ENCODE measurements around the gene OSGIN1.

Gene OSGIN1

DNA sequence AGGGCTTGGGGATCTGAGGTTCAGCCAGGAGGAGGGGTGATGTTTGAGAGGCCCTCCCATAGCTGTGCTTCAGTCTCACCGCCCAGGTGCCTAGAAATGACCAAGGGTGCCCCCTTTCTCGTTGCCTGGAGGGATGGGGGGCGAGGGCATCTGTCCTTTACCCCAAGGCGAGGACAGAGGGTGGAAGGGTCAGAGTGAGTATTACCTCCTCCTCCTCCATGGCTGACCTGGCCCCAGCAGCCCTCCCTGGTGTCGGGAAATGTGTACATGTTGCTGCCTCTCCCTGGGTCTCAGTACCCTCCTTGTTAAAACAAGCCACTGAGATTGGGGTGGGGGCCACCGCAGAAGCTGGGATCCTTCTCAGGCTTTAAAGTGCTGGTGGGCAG is 17.4 kb downstream of the OSGIN1 start:
- no peak for DNase-seq (ENCODE audit: low read depth, low spot score)

DNA sequence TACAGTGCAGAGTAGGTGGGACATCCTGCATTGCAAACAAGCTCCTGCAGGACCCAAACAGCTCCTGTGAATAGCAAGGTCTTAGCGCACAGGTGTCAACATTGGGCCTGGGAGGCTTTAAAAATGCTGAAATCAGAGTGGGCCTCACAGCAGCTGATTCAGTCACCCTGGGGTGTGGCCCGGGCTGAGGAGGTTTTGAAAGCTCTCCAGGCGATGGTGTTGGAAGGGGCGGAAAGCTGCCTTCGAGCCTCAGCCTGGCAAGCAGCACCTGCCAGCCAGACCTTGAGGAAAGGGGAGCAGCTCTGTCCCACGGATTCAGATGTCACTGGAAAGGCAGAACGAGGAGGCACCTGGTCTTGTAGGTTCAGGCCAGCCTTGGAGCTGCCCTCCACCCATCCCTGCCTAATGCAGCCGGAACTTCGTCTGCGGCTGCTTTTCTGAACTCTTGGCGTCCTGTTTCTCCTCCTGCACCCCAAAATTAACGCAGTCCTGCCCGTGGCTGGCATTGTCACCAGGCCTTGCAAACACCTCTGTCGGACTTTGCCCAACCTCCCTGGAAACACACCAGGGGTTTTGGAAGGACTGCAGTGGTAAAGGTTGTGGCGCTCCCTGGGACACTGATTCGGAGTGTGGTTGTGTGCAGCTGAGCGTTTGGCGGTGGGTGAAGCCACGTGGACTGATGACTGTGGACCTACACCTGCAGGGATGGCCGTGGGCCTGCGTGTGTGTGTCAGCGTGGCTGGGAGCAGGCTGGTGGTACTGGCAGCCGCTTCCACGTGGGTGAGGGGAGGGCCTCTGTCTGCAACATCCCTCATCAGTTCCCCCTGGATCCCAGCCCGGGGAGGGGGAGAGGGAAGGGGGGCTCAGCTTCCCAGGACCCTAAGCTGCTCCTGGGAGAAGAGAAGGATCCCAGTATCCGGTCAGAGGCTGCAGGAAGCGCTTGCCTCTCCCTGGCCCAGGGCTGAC is 18.4 kb downstream of the OSGIN1 start:
- DNase-seq (ENCODE audit: low read depth, low spot score), result no peak

GRCh38 chr16:83972256-83973008 is 19.4 kb downstream of the OSGIN1 start:
- DNase-seq (ENCODE audit: low read depth, low spot score), result no peak

- DNase-seq (ENCODE audit: low read depth, low spot score), result no peak
These were observed 20.0 kb downstream of the OSGIN1 start for GRCh38 chr16:83973077-83973476.

GRCh38 chr16:83973581-83974385 is 20.7 kb downstream of the OSGIN1 start:
- DNase-seq (ENCODE audit: low read depth, low spot score), result no peak

GRCh38 chr16:83974475-83974874 is 21.4 kb downstream of the OSGIN1 start:
- no peak for DNase-seq (ENCODE audit: low read depth, low spot score)

- DNase-seq (ENCODE audit: low read depth, low spot score), result no peak
These were observed 22.7 kb downstream of the OSGIN1 start for GRCh38 chr16:83975590-83976260.

- no peak for DNase-seq (ENCODE audit: low read depth, low spot score)
These were observed 24.2 kb downstream of the OSGIN1 start for GRCh38 chr16:83977056-83977815.

- DNase-seq (ENCODE audit: low read depth, low spot score), result no peak
These were observed 25.4 kb downstream of the OSGIN1 start for GRCh38 chr16:83978401-83978904.

DNA sequence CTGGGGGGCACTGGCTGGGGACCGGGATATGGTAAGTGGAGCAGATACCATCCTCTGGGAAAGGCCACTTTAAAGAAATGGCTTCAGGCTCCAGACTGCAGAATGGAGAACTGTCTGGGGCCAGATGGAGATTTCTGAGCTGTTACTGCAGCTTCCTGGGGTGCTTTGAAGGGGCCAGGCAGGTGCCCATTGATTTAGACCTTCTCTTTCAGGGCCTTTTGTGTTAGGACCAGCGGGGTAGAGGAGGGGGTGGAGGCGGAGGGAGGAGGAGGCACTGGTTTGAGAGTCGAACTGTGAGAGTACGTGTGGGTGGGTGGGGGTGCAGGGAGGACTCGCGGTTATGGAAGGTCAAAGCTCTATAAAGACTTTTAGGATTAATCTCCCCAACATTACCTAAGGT is 26.4 kb downstream of the OSGIN1 start:
- DNase-seq (ENCODE audit: low read depth, low spot score), result no peak

GRCh38 chr16:83980794-83981193 is 27.8 kb downstream of the OSGIN1 start:
- DNase-seq (ENCODE audit: low read depth, low spot score), result no peak

GRCh38 chr16:83981799-83982198 is 28.8 kb downstream of the OSGIN1 start:
- DNase-seq (ENCODE audit: low read depth, low spot score), result no peak

- no peak for DNase-seq (ENCODE audit: low read depth, low spot score)
These were observed 30.5 kb downstream of the OSGIN1 start for GRCh38 chr16:83983491-83983890.

DNA sequence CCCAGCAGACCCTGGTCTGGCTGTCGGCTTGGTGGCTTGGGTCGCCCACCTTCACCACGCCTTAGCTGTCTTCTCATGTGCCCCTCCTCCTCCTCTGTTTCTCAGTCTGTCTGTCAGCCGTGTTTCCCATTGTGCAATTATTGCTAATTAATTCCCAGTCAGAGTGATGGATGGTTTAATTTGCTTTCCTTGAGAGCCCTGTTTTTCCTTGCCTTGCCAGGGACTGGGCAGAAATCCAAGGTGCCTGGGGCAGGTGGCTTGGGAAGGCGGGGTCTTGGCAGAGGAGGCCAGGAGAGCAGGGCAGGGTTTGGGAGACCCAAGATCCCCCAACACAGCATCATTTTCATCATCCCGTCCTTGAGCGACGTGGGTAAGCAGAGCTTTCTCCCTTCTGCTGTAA is 36.3 kb downstream of the OSGIN1 start:
- peak; percentile 70 for DNase-seq (ENCODE audit: low read depth, low spot score)

DNA sequence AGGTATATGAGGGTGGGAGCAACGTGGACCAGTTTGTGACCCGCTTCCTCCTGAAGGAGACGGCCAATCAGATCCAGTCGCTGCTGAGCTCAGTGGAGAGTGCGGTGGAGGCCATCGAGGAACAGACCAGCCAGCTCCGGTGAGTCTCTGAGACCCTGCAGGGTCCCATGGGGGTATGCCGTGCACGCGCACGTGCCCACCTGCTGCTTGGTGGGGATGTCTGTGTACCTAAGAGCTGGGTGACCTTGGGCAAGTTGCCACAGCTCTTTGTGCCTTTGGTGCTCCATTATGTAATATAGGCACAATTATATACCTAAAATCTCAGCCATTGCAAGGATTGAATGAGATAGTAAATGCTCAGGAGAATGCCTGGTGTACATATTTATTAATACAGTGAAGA is 37.5 kb downstream of the OSGIN1 start:
- DNase-seq (ENCODE audit: low read depth, low spot score), result no peak

DNA sequence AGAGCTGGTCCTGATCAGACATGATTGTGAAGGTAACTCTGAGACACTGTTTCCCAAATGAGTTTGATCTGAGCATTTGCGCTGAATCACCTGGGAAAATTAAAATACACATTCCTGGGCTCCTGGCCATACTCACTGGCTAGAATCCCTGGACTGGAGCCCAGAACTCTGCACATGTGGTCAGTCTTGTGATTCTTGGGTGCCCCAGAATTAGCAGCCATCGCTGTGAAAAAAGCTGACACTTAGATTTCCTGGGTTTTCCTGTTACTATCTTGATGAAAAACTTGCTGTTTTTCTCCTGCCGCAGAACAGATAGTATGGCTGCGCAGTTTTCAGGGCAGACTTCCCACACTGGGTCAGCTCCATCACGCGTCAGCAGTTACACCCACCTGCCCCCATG is 39.6 kb downstream of the OSGIN1 start:
- no peak for DNase-seq (ENCODE audit: low read depth, low spot score)

GRCh38 chr16:83994087-83994486 is 41.0 kb downstream of the OSGIN1 start:
- DNase-seq (ENCODE audit: low read depth, low spot score), result no peak

- no peak for DNase-seq (ENCODE audit: low read depth, low spot score)
These were observed 41.7 kb downstream of the OSGIN1 start for GRCh38 chr16:83994703-83995102.

GRCh38 chr16:83995754-83996153 is 42.7 kb downstream of the OSGIN1 start:
- peak; percentile 45 for DNase-seq (ENCODE audit: low read depth, low spot score)

DNA sequence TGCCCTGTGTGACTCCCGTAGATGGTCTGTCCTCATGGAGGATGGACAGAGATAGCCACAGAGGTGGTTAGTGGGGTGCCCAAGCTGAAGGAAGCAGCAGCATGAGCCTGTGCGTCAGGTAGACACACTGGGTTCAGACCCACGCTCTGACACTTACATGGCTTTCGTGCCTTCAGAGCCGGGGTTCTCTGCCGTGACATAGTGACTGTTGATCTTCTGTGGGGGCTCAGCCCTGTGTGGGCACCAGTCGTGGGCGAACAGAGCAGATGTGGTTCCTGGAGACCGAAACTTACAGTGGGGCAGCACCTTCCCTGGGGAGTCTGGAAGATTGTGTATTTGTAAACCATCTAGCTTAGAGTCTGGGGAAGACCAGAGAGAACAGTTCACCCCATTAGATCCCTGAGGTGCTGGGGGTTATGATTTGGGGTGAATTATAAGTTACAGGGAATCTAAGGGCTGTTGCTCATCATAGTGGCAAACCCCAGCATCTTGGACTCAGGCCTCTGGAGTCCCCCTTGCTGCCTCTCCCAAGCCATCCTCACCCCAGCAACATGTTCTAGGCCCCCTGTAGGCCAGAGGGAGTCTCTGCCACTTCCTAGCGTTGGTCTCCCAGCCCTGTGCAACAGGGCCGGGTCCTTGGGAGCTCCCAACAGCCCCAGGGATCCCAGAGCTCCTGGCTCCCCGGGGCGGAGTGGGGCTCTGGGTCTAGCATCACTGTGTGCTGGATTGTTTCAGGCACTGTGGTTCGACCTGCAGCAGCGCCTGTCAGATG is 43.6 kb downstream of the OSGIN1 start:
- no peak for DNase-seq (ENCODE audit: low read depth, low spot score)
